HG03520 (cell line): Measurements from ENCODE around the gene ATXN1.
"Not testable (repeated sequence)": the region's sequence is repeated elsewhere in the genome, so short reads cannot be mapped to it uniquely, and the experiment has no call there.

ENCODE experiments used
- ATAC-seq: cut with Tn5 transposase; IDR thresholded peaks from one replicate; pipeline ENCODE4 v1.9.1; 2021; ENCODE audit warnings: mild to moderate bottlenecking, moderate library complexity; ENCODE audit not compliant: unreplicated experiment

Gene ATXN1

DNA sequence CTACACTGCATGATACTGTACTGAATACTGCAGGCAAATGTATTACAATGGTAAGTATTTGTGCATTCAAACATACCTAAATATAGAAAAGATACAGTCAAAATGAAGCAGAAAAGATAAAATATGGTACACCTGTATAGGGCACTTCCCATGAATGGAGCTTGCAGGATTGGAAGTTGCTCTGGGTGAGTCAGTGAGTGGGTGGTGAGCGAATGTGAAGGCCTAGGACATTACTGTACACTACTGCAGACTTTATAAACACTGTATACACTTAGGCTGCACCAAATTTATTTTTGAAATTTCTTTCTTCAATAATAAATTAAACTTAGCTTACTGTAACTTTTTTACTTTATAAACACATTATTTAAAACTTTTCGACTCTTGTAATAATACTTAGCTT, 213.1 kb downstream of the ATXN1 start:
- ATAC-seq, result no peak

DNA sequence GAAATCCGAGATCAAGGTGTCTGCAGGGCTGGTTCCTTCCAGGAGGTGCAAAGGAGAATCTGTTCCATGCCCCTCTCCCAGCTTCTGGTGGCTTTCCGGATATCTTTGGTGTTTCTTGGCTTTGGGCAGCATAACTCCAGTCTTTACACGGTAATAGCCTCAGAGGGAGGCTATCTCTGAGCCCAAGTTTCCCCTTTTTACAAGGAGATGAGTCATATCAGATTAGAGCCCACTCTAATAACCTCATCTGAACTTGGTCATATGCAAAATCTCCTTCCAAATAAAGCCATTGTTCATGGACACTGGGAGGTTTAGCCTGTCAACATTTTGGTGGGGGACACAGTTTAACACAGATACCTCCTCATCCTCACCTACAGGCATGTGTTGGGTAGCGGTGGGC, 213.7 kb downstream of the ATXN1 start:
- ATAC-seq, result no peak

DNA sequence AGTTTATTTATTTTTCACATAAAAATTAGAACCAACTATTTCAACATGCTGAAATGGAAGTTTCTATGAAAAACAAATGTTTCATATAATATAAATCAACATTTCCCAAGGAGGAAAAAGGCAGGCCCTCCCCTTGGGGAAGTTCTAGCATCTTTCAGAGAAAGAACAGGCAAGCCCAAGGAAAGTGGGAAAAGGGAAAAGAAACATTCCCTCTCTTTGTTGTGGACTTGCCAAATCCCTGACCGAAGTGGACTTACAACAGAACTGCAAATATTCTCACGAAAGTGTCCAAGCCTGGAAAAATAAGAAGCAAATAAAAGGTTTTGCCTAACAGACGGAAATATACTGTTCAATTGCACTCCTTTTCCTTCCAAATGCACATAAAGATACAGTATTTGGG, 214.4 kb downstream of the ATXN1 start:
- no peak for ATAC-seq

DNA sequence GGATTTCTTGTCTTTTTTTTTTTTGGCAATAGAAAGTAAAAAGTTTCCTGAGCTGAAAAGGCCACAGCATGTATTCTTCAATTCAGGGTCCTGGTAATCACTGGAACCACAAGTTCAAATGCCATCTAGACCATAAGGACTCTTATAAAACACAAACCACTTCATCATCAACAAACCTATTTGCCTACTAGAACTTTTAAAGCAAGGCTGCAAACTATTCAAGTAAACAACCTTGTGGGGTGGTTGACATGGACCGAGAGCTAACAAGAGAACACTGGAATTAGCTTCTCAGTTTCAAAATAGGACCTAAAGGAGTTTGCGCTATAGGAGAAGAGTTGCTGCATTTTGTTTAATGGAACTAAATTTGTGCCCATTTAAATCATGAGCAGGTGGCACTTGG, 215.9 kb downstream of the ATXN1 start:
- no peak for ATAC-seq

DNA sequence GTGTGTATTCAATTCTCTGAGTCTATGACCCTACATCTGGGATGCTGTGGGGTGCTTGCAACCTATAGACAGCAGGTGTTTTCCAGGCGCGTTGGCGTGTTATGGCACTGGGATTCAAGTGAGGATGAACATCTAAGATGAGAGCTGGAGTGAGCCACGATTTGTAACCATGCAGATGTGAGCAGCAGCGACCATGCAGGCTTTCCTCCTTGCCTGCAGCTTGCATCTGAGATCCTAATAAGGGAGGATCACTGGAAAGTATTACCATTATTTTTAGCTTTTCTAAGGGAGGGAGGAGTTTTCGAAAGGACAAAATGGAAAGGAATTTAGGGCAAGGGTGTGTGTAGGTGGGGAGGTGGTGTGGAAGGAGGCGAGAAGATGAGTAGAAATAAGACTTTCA, 216.7 kb downstream of the ATXN1 start:
- ATAC-seq, result no peak

DNA sequence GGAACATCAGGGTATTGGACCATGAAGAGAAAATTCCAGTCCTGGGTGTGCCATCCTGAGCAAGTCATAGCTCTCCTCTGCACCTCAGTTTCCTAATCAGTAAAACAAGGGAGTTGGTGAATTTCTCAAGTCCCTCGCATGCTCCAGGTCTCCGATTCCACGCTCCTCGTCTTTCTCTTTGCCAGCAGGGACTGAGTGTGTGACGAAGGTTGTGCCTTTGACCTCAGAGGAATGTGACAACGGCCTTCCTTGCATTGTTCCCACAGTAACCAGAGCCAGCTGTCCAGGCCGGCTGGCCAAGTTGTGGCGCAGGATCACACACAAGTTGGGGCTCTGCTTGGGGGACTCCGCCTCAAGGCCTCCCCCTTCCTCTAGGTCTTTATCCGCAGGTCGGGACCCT, 217.3 kb downstream of the ATXN1 start:
- ATAC-seq, result no peak

DNA sequence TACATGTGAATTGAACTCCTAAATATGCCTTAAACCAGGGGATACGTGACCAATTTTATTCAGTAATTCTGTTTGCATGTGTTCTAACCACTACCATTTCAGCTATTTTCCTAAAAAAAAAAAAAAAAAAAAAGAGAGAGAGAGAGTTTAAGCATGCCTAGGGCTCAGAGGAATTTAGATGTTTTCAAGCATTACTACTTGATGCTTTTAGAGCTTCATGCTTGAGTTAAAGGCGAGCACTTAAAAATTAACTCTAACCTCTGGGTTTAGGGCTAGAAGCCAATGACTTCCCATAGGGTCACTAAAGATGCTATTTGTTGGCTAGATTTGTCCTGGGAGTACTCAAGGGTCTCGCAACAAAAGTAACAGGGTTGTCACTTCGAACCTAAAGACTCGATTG, 217.7 kb downstream of the ATXN1 start:
- no peak for ATAC-seq

DNA sequence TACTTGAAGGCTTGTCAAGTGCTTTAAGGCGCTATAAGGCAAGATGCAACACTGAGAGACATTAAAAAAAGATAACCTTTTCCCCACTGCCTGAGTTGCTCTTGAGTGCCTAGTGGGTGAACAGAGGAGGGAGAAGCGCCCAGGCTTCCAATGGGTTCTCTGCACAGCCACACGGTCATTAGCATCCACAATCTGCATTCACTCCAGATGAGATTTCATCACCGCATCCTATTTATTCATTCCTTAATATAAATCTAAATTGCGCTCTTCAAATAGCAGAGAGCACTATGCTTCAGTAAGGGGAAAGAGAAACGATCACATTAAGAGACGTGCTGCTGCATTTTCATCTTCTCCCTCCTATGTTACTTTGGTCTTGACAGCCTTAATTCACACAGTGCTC, 219.2 kb downstream of the ATXN1 start:
- ATAC-seq, result no peak

DNA sequence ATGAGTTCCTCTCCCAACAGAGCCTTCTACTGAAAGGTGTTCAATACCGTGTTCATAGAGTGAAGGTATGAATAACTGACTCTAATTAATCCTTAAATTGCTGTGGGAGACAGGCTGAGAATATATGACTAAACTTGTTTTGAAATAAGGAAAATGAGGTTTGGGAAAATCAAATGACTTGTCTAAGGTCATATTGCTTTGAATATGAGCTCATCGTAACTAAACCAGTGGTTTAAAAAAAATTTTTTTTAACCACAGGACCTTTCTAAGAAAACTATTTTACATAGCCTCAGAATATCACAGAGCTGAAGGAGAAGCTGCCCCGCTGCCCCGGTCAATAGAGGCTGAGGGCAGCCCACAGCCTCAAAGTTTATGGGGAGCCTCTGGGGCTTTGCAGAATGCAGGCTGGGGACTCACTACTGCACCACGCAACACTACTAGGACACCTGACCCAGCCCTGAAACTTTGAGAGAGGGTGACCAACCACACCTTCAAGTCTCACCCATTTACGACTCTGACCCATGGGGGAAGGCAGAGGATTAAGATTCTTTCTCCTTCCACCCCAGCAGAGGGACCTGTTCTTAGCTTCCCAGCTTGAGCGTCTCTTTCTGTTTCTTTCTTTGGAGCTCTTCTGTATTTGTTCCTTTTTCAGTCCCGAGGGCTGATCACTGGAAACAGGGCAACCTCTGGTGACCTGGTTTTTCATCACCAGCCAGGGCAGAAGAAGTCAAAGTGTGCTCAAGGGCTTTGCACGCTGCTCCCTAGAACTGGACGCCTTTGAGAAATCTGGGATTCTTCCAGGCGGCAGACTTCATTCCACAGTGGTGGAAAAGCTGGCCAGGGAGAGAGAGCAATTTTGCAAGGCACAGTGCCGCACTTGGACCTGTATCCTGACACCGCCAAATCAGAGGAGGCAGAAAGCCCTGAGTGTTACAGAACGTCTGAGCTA, 220.2 kb downstream of the ATXN1 start:
- ATAC-seq, result no peak

DNA sequence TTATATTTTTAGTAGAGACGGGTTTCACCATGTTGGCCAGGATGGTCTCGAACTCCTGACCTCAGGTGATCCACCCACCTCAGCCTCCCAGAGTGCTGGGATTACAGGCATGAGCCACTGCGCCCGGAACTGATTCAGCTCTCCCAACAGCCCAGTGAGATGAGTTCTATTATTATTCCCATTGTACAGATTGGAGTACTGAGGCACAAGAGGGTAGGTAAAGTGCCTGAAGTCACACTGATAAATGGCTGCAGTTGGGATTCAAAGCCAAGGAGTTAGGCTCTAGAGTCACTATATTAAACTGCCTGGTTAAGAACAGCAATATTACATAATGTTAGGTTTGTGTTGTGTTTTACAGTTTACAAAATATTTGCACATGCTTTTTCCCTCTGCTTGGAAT, 220.9 kb downstream of the ATXN1 start:
- ATAC-seq, result not testable (repeated sequence)

DNA sequence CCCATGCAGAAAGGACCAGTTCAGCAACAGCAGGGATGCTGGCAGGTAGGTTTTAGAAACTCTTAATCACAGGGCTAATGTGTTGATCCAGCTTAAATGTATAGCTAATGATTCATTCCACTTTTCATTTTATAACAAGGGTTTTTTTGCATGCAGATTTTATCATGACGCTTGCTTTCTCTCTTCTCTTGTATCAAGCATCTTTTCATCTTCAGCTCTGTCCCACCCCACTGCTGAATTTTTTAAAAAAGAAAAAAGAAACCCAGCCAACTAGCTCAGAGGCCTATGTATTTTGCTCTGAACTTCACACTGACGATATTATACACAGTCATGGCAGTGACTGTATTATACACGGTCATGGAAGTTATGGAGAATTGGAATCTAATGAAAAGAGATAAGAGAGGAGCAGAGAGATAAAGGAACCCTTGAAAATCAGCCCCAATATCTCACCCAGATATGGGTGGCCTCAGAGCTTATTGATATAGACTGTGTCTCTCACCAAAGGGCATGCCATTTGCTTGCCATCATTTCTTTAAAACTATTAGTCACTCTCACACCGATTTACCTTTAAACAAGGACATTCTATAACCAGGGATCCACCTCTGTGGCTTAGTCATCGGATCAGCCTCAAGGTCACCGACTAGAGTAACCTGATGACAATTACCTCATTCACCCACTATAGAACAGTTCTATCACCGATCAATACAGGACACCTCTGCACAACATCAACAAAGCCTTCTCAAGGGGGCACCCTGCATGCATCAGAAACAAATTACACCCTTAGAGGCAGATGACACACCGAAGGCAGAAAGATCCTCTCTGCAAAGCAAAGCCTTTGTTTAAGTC, 222.0 kb downstream of the ATXN1 start:
- ATAC-seq, result no peak

DNA sequence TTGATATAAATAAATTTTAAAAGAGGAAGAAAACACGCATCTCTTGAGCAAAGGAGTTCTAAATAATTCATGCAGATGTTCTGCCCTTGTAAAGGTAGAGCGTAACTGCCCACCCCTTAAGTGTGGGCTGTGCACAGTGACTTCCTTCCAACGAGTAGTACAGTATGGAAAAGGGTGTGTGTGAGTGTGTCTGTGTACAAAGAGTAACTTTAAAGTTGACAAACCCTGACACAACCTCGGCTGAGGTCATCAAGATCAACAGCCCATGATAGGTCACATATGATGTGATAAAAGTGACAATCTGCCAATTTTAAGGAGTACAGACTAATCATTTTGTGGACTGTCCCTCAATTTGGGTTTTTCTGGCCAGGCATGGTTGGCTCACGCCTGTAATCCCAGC, 225.7 kb downstream of the ATXN1 start:
- no peak for ATAC-seq

DNA sequence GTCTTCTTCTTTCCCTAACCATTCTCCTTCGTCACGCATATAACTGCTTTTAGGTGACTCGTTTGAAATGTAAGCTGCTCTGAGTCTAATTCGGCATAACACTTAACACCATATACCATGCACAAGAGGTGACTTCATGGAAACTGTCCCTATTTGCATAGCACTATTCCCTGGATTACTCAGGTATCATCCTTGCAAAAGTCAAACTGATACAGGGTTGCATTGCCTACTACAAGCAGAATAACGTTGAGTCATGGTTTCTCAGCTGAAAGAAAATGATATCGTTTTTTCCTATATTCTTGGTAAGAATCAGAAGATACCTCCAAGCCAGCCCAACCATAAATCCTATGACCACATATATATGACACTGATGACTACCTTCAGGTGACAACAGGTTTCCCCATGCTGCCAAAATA, 227.5 kb downstream of the ATXN1 start:
- no peak for ATAC-seq

DNA sequence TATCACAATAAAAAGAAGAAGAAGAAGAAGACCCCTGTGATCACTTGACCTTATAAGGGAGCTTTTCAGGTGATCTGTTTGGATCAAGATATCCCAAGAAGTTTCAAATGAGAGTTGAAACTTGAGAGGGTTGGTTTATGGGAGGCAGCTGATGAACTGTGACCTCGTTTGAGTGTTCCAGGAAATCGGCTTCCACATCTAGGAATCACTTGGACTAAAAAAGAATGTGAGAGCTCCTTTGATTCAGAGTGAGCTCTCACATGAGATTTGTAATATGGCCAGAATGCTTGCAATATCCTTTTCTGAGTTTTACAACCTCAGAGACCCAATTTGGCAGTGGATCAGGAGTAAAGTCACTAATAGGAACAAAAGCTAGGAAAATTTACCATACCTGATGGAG, 228.1 kb downstream of the ATXN1 start:
- ATAC-seq, result no peak

DNA sequence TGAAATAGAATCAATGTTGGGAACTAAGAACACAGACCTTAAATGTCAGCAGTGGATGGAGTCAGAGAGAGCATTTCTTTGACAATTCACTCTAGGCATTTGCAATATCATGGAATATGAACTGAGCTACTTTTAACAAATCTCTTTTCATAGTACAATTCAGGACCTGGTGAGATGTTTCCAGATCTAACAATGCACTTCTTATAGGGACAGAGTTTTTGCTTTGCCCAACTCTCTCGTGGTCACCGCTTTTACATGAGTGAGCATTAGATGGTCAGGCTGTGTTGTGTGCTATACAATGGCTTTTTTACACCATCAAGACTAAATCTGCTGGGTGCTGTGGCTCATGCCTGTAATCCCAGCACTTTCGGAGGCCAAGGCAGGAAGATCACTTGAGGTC, 233.6 kb downstream of the ATXN1 start:
- ATAC-seq, result no peak

DNA sequence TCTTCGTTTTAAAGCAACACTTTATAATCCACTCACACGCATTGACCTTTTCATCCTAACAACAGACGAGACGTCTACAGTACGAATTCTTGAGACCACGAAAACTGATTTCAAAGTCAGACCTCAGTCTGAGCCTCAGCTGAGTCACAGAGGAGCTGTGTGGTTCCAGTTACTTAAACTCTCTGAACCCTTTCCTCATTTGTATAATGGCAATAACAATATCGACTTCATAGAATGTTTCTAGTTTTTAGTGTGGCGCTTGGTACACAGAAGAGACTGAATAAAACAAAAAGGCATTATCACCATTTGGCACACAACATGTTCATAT, 236.9 kb downstream of the ATXN1 start:
- ATAC-seq, result no peak

DNA sequence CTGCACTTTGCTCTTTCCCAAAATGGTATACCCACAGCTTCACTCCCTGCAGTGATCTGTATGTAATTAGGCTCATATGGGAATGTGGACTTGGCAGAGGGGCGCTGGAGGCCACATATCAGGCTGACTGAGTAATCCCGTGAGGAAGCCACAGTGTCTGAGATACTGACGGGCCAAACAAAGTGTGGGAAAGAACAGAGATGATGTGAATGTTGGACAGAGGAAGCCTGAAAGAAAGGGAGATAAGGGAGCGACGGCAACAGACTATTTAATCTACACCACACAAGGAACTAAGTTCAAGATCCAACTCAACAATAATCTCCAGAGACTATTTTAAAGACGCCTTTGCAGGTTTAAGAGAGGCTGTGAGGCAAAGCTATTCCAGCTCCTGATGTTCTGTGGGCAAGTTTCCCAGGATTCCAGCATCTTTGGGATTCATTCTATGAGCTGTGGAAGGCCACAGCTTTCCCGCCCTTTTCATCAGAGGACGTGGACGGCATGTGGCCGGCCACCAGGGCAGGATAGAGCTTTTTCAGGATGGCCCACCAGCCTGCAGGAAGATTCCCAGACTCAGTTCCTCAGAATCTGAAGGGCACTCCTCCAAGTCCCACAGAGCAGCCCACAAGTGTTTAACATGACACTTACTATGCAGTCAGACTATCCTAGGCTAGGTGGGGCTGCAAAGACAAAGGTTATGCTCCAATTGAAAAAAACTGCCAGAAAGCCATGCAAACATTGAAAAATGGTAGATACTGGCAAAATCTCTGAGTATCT, 237.5 kb downstream of the ATXN1 start:
- ATAC-seq, result no peak

DNA sequence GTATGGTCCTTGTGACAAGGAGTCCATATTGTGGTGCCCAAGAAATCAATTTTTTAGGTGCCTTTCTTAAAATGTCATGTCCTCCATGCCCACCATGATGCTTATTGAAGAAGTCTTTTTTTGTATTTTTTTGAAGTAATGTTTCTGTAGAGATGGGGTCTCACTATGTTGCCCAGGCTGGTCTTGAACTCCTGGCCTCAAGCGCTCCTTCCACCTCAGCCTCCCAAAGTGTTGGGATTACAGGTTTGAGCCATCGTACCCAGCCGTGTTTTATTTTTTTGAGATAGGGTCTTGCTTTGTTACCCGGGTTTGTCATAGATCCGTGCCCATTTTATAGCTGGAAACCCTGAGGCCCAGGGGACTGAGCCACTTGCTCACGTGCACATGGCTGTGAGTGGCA, 238.3 kb downstream of the ATXN1 start:
- no peak for ATAC-seq

DNA sequence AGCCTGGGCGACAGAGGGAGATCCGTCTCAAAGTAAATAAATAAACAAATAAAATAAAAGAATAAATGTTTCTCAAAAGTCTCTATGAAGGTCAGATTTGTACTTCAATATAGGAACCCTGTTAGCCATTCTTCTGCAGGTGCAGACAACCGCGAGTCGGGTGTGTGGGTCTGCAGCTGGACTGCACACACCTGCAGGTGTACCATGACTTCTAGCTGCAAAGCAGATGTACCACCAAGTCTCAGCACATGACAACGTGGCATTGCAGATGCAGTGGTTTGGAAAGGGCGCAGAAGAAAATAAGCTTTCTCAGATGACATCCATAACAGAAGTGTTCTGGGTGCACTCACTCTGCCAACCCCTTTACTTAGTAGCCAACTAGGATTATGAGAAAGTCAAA, 239.7 kb downstream of the ATXN1 start:
- no peak for ATAC-seq

DNA sequence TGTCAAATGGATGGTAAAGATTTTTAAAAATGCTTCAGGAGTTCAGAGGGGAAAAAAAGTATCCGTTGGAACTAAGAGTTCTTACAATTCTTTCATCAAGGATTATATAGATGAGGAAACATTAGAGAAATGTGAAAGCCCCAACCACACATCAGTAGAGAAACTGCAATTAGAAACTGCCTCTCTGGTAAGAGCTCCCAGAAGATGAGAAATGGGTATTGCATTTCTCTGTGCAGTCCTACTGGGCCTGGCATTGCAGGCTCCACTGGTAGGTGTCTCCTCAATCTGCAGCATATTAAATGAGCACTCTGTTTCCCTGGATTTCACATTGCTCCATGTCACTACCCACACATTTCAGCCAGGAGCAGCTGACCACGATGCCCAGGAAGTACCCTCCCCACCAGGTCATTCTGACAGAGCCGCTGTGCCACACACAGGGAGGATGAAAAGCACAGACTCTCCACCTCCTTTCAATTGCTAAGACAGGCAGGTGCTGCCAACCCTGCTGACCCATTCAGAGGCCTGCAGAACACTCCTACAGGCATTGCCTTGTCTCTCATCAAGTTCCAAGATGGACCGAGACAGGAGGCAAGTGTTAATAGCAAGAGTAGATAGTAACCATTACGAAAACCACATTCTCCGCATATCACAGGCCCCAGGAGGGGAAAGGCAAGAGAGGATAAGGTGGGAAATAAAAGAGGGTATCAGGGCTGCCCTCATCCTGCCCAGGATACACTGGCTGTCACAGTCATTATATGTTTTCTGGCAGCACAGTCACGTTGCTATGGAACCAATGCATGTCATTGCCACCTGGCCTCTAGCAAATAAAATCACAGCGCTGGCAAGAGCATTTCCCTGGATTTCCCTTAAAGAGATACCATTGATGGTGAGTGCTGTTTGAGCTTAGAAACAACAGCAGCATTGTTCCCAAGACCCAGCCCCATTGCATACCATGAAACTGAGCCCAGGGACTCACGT, 241.7 kb downstream of the ATXN1 start:
- ATAC-seq, result no peak
